Fibroblast of skin of scalp (primary cell): ENCODE measurements around the gene ADGRD1.

Source experiments
- DNase-seq: peaks from one replicate; pipeline ENCODE4 v3.0.0-alpha.2; 2013

ADGRD1 gene

DNA sequence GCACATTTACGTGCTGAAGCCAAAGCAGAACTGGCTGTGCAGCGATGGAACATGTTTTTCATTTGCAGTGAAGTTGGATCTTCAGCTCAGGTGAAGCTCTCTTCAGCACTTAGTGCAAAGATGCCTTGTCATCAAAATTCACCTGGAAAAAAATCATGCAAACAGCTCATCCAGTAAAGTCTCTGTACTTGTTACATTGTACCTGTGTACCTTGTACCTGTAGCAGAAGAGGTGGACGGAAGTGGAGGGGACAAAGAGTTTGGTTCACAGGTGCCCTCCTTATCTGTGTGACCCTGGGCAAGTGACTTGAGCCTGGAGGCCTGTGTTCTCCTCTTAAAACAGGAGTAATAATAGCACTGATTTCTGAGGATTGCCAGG is 54.0 kb downstream of the ADGRD1 start:
- DNase-seq, result no peak

DNA sequence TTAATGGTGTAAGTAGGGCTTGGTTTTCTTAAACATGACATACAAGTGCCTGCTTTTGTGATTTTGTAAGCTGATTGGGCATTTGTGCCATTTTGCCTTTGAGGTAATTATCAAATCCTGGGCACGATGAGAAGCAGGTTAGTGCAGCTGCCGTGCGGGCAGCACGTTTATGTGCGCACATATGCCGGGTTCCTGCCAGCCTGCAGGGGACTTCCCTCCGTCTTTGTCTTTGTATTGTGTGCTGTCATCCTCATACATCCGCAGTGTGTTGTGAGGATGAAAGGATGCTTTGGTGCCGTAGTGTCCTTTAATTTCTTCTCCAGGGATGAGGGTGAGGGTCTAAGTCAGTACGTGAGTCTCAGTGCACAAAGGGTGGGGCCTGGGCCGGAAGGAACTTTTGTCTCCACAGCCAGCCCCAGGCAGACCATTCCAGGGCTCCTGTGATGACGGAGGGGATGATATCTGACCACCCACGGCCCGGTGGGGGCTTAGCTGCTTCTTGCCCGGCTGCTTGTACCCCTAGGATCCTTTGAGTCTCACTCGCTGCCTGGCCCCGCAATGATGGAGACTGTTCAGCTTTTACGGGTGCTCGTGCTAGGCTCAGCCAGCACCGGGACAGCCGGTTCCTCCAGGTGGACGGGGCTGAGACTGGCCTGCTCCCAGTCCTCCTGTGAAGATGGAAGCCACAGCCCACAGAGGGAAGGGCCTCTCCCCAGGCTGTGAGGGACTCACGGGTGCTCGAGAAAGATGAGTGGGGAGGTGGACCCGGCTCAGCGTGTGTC is 54.6 kb downstream of the ADGRD1 start:
- DNase-seq, result no peak

DNA sequence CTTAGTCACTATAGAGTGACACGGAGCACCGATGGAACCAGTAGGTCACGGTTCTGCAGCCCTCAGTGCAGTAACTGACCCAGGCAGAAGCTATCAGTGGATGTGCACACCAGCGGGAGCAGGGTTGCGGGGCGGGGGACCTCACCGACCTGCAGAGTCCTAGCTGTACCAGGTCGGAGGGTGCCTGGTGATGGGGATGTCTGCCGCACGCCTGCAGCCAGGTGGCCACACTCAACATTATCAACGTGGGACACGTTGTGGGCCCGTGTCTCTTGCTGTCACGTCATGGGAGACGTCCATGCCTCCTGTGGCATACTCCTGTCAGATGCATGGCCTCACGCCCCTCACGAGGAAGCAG is 55.2 kb downstream of the ADGRD1 start:
- DNase-seq, result no peak

DNA sequence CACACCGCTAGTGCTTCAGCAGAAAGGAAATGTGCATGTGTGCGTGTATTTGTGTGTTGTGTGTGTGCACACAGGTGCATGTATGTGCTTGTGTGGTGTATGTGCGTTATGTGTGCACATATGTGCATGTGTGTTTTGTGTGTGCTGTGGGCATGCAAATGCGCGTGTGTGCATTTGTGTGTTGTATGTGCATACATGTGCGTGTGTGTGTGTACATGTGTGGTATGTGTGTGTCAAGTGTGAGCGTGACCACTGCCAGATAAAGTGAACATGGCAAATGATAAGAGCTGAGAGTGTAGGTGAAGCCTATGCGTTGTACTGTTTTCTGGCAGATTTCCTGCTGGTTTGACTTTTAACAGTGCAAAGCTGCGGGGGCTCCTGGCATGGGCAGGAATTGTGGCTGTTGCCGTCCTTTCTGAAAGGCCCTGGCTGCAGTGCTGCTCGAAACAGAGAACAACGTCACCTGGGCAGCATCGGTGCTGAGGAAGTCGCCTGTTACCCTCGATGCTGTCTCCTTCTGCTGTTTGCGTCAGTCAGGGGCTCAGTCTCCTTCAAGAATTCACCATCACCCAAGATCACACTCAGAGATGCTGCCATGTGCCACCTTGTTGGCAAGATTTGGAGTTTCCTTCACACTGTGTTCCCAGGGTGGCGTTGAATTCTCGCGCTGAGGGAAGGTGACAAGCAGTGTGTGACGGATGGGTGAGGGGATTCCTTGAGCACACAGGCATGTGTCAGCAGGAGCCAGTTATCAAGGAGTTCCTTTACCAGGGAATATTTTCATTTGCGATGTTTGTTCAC is 56.1 kb downstream of the ADGRD1 start:
- DNase-seq, result no peak

DNA sequence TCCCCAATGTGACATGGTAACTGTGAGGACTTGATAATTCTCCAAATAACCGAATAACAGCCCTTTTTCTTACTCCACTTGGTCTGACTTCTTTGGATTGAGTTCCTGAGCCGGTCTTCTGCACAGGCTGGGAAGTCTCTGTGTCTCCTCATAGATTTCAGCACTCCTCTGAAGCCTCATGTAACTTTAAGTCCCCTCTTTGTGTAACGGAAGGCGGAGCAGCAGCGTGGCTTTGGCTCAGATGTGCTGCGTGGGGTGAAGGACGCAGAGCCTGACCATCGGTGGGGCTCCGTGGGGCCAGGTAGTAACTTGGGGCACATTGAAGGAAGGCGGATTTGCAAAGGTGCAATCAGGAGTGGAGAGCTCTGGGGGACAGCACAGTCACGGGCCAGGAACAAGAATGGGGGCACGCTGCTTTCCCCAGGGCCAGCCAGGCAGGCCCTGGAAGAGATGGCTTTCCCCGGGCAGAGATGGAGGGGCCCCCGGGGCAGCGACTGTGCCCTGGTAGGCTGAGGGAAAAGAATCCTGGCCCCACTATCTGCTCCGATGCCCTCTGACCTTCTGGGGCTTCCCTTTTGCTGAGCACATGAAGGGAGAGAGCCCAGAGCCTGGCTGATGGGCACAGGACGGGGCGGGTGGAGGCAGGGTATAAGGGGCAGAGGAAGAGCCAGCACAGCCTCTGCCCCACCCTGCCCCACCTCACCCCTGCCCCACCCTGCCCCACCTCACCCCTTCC is 56.9 kb downstream of the ADGRD1 start:
- DNase-seq, result no peak

DNA sequence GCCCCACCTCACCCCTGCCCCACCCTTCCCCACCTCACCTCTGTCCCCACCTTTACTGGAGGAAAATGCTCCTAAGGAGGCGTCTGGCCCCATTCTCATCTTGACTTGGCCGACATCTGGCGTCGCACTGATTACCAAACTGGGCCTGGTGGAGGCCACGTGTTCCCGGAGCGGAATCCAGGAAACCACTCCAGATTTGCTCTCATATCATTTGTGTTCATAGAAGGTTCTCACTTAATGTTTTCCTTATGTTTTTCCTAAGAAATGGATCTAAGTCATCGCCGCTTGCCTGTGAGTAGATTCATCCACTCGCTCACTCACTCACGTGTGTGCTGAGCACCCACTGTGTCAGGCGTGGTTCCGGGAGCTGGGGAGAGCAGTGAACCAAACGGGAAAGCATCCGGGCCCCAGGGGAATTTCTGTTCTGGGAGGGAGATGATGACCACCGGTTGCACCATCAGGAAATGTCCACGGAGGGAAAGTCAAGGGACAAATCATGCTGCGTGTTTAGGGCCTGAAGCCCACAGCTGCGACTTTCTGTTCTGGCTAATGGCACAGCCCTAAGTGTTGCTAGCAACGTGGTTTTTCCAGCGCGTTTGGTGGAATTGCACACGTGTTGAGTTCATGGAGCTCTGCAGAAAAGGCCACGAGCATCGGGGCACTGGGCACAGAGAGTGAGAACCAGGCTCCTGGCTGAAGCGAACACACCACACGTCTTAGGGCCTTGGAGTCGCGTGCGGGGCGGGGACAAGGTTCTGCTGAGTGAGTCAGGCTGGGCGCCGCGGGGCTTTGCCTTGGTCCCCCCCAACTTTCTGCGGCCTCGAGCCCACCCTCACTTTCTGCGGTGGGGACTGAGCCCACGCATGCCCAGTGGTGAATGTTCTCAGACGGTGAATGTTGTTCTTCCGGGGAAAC is 57.7 kb downstream of the ADGRD1 start:
- peak; percentile 7 for DNase-seq

DNA sequence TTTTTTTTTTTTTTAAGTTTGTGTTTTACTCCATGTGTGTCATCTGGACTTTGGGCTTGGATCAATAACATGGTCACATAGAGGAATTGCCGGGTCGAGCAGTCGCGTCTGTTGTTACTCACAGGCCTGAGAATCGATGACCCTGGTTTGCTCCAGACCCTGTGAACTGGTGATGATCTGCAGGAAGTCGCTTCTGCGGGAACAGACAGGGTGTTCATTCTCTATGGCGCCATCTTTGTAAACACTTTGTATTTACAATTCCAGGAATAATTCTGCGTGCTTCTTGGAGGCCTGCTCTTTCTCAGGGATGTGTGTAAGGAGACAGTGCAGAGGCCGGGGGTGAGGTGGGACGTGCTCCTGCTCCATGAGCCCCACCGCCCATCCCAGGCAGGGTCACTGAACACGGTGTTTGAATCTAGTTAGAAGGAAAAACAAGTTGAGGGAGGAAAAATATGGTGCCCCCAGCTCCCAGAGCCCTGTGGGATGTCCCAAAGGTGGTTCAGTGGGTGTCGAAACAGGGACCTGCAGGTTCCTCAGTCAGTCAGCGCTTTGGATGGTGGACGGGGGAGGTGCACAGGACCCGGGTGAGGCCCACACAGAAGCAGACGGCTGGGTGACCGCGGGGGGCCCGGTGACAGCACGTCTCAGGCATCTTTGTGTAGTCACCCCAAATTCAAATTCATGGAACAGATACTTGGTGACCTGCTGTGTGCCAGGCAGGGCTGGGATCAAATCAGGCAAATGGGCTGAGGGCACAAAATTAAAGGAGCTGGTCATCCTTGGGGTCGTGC is 58.8 kb downstream of the ADGRD1 start:
- DNase-seq, result no peak

DNA sequence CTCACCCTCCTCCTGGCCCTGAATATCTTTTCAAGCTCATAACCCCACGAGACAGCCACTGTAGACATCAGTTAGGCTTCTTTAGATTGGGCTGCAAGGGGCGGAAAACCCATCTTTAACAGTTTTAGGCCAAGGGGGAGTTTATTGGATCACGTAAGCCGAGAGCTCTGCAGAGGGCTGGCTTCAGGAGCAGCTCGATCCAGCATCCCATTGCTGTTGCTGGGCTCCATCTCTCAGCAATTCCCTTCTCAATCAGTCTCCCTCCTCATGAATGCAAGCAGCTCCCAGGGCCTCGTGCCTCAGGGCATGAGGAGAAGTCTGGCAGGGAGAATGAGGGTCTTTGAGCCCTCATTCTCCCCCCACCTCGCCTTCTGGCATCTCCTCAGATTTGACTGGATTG is 59.4 kb downstream of the ADGRD1 start:
- DNase-seq, result no peak

DNA sequence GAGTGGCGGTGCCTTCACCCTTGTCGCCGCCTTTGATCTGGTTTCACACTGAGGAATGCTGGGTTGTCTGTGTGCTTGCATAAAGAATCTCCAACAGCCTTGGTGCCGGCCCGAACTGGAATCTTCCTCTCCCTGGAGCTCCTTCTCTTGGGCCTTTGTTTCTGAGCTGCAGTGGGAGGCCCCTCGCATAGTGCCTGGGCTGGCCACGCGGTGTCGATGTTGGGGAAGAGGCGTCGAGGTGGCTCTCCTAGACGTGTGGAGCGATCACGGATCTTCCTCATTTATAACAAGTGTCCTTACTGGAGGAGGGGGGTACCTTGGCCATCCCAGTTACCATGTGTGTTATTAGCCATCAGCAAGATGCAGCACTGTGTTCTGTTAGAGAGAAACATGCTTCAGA is 60.6 kb downstream of the ADGRD1 start:
- no peak for DNase-seq

DNA sequence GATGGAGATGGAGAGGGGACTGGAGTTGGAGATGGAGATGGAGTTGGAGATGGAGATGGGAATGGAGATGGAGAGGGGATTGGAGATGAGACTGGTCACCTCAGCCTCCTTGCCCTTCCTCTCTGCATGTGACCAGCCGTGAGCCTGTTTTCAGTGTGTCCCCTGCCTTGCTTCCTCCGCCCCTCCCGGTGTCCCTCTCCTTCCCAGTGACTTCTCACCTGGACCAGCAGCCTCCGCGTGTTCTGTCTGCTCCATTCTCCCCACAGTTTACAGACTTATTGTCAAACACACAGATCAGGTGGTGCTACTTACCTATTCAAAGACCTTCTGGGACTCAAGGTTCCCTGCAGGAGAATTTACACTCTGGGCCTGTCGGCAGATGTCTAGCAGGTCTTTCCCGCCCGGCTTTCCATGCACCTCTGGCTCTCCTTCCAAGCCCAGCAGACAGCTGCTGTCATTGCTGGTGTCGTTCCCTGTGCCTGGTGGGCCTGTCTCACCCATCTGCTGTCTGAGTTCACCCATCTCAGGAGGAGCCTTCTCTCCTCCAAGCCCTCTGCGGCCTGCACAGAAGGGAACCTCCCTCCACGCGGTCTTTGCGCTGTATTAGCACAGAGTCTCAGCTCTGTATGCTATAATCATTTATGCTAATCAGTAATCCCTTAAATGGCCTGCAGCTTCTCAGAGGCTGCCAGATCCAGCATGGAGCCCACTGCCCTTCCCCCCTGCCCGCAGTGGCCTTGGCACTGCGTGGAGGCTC is 62.1 kb downstream of the ADGRD1 start:
- no peak for DNase-seq

DNA sequence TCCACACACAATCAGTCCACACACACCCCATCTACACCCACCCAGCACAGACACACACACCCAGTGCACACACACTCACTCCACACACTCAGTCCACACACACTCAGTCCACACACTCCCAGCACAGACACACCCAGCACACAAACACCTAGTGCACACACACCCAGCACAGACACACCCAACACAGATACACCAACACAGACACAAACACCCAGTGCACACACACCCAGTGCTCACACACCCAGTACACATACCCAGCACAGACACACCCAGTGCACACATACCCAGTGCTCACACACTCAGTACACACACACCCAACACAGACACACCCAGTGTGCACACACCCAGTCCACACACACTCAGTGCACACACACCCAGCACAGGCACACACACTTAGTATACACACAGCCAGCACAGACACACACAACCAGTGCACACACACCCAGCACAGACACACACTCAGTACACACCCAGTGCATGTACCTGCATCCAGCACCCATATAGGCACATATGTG is 63.8 kb downstream of the ADGRD1 start:
- no peak for DNase-seq

DNA sequence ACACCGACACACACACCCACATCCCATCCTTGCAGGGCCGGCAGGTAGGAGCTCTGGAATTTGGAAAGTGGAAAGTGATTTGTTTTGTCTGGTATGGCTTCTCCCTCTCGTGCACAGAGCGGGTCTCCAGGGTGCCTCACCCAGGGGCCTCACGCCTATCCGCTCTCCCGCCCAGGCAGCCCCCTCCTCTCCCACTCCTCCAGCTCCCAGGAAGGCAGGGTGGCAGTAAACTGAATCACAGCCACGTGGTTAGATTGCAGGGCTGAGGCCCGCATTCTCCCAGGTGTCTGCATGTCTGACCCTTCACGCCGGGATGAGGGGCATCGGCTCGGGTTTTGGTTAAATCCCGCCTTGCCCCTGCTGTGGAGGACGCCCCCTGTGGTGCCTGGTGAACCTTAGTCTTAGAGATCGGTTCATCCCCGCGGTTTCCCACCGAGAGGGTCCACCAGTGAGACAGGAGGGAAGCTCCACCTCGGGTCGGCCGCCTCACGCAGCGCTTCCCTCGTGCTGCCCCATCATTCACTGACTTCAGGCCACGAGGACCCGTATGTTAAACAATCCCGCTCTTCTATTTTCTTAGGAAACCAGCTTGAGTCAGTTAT is 64.4 kb downstream of the ADGRD1 start:
- DNase-seq, result no peak

DNA sequence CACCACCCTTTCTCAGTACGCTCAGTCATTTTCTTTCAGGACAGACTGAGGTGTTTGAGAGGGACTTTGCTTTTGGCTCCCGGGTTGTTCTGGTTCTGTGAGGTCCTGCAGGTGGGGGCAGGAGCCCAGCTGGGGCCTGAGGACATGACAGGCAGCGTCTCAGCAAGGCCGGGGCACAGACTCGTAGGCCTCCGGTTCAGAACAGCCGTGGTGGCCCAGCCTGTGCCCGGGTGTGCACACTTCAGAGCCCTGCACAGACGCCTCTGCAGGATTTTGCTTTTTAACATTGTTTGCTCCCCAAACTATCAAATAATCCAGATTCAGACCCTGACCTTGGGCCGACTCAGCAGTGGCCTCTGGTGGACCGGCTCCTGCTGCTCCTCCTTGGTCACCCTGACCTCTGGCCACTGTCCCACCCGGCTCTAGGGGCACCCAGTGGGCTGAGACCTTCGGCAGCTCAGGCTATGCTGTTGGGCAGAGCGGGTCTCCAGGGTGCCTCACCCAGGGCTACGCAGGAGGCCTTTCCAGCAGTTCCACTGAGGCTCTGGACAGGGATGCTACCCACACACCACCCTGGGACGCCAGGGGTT is 65.2 kb downstream of the ADGRD1 start:
- DNase-seq, result no peak

DNA sequence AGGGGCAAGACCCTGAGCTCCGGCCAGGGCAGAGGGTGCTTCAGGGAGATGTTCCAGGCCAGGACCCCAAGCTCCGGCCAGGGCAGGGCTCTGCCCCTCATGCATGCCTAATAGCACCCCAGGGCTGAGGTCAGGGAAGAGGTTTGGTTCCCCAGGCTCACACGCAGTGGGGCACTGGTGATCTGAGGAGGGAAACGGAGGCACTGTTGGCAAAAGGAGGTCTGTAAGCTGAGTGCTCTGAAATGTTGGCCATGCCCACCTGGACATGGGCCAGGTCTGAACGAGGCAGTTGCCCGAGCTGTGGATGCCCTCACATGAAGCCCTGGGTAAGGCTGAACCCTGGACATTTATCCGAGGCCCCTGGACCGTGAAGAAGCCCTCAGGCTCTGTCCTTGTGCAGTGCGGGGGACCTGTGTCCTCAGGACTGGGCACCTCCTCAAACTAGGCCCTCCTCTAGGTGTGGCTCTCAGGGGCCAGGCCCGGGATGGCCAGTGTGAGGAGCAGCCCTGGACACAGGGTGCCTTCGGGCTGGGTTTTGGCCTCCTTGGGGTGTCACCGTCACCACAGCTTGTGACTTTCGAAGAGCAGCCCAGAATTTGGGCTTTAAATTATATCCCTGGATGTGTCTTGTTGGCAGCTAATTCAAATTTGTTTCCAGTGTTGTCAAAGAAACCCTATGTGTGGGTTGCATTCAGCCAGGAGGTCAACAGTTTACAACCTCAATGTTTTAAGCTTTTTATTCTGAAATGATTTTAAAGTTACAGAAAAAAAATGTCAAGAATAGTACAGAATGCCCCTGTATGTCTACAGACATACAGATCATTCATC is 66.8 kb downstream of the ADGRD1 start:
- DNase-seq, result no peak

DNA sequence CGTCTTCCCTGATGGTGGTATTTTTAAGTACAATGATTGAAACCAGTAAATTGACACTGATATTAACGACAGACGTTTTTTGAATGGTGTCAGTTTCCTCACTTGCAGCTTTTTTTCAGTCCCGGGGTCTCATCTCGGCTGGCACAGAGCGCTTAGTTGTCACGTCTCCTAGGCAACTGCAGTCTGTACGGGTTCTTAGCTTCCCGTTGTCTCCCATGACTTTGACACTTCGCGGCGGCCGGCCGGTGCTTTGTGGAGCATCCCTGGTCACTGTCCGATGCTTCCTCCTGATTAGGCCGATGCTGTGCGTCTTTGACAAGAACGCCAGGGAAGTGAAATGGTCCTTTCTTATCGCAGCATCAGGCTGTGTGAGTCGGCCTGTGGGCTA is 67.4 kb downstream of the ADGRD1 start:
- DNase-seq, result no peak

DNA sequence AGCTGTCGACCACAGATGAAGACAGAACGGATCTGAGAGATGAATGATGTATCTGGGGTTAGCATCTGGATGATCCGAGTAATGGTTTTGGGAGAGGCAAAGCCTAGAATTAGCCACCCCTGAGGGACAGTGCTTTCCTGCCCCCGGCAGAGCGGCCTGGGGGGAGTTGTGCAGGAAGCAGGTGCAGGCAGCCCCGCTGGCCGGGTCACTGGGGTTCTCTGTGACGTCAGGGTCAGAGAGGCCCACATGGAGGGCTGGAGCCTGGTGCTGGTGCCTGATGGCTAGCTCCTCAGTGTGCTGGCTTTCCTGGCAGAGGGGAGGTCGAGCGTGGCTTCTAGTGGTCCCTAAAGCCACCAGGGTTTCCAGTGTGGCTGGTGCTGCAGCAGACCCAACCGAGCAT is 70.3 kb downstream of the ADGRD1 start:
- no peak for DNase-seq

DNA sequence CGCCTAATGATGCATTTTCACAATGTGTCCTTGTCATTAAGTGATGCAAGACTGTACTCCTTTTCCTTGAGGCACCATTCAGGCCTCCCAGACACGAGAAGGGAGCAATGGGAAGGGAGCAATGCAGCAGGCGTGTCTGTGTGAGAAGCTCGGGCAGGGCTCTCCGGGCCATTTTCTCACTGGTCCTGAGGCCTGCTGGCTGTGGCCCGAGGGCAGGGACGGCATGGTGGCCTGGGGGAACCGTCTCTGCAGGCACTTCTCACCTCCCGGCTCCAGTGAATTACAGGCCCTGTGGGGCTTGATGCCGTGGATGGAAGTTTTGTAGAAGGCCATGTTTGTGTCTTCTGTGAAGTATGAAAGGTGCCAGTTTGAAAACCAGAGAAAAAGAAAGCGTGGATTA is 71.0 kb downstream of the ADGRD1 start:
- no peak for DNase-seq

DNA sequence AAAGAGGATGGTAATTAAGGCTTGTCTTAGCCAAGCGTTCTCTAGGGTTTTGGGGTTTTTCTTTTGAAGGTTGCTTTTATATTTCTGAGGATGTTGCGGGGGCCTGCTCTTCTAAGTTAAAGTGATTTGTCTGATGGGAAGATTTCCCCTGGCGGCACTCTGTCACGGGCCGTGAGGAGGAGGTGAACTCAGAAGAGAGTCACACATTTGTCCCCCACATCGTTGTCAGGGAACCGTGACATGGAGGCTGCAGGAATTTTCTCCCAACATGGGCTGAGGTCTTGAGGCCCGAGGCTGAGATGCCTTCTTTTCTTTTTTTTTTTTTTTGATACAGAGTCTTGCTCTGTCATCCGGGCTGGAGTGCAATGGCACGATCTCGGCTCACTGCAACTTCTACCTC is 71.5 kb downstream of the ADGRD1 start:
- DNase-seq, result no peak
